PC-9 (cell line): ENCODE results near the gene GART. TPM values are rescaled to one million over a fixed set of nuclear protein-coding genes. Genes with fewer than 3 reads are reported as not detected.
A peak's percentile ranks its signal among the peaks of the same experiment; 100 is the strongest.

Experiments used
- BruUV-seq: library from RNA; stranded (reverse); fragments of 400-500 nt; replicated peaks from 2 replicates; lab custom pipeline; 2021; lab: Mats Ljungman, UMichigan
- CTCF ChIA-PET: fragments of 300-600 bp; sonication (Branson Sonifier 250); formaldehyde crosslinking; loops from one replicate; lab custom pipeline; 2022; ENCODE audit warnings: antibody characterized with exemption; lab: Charles Lee
- POLR2A ChIA-PET: fragments of 300-600 bp; sonication (Branson Sonifier 250); formaldehyde crosslinking; loops from one replicate; lab custom pipeline; 2022; ENCODE audit warnings: antibody characterized with exemption; ENCODE audit not compliant: unreplicated experiment; lab: Charles Lee
- DNase-seq, 2 experiments: peaks; one replicate each; pipeline versions ENCODE4 v3.0.0 to v3.0.0-alpha.2; 2015 to 2022; ENCODE audit warnings: mixed read lengths in 1 of 2
- H2AFZ ChIP-seq: fragments of 200-600 bp; sonication (generic); 2 replicates; pipeline ENCODE4 v1.8.1; 2017; ENCODE audit warnings: antibody characterized with exemption
- H3F3A ChIP-seq: fragments of 200-600 bp; sonication (generic); 2 replicates; pipeline ENCODE4 v1.8.1; 2017; ENCODE audit warnings: antibody characterized with exemption, mild to moderate bottlenecking, low read depth; ENCODE audit not compliant: insufficient read depth
- H3K27ac ChIP-seq: fragments of 200-600 bp; sonication (generic); 2 replicates; pipeline ENCODE4 v1.6.1; 2016; ENCODE audit warnings: mixed run types
- H3K27me3 ChIP-seq: fragments of 200-600 bp; sonication (generic); 2 replicates; pipeline ENCODE4 v1.6.1; 2016; ENCODE audit warnings: low read depth, mixed run types; ENCODE audit not compliant: insufficient read depth
- H3K36me3 ChIP-seq: fragments of 200-600 bp; sonication (generic); 2 replicates; pipeline ENCODE4 v1.6.1; 2016; ENCODE audit warnings: low read depth, mixed run types
- H3K4me1 ChIP-seq: fragments of 200-600 bp; sonication (generic); replicated peaks from 2 replicates; pipeline ENCODE4 v1.6.1; 2016; ENCODE audit warnings: mixed run types; ENCODE audit not compliant: insufficient read depth
- H3K4me2 ChIP-seq: fragments of 200-600 bp; sonication (generic); 2 replicates; pipeline ENCODE4 v1.6.1; 2017; ENCODE audit warnings: mixed run types
- H3K4me3 ChIP-seq: fragments of 200-600 bp; sonication (generic); 2 replicates; pipeline ENCODE4 v1.6.1; 2016; ENCODE audit warnings: mixed run types
- H3K79me2 ChIP-seq: fragments of 200-600 bp; sonication (generic); 2 replicates; pipeline ENCODE4 v1.6.1; 2017; ENCODE audit warnings: low read depth, mixed run types
- H3K9me2 ChIP-seq: fragments of 200-600 bp; sonication (generic); 2 replicates; pipeline ENCODE4 v1.8.1; 2017; ENCODE audit warnings: mild to moderate bottlenecking; ENCODE audit not compliant: insufficient read depth
- H3K9me3 ChIP-seq: fragments of 200-600 bp; sonication (generic); 2 replicates; pipeline ENCODE4 v1.8.1; 2016; ENCODE audit warnings: low read depth; ENCODE audit not compliant: insufficient read depth
- H4K20me1 ChIP-seq: fragments of 200-600 bp; sonication (generic); 2 replicates; pipeline ENCODE4 v1.8.1; 2017; ENCODE audit not compliant: insufficient read depth
- EZH2 ChIP-seq: fragments of 200-600 bp; sonication (generic); IDR thresholded peaks from 2 replicates; pipeline ENCODE4 v1.8.0; 2017; ENCODE audit warnings: antibody characterized with exemption, low read depth
- intact Hi-C: fragments of 100-400 bp; cut with micrococcal nuclease; formaldehyde crosslinking; loops from one replicate; pipeline ENCODE4 v1.10.0; 2022; ENCODE audit not compliant: unreplicated experiment
- total RNA-seq: library from RNA; stranded (reverse); gene quantifications from 2 replicates; pipeline ENCODE4 v1.2.3, GENCODE V29; 2021
- TF ChIP-seq, protein P1 (sequence below): fragments of 200-600 bp; sonication (generic); conservative IDR thresholded peaks from 2 replicates; pipeline ENCODE4 v1.6.1; 2017; ENCODE audit warnings: mixed run types, antibody characterized with exemption, mild to moderate bottlenecking, moderate library complexity

Gene GART
- total RNA-seq, 1 experiment from 2014 or later, result 121 TPM

DNA sequence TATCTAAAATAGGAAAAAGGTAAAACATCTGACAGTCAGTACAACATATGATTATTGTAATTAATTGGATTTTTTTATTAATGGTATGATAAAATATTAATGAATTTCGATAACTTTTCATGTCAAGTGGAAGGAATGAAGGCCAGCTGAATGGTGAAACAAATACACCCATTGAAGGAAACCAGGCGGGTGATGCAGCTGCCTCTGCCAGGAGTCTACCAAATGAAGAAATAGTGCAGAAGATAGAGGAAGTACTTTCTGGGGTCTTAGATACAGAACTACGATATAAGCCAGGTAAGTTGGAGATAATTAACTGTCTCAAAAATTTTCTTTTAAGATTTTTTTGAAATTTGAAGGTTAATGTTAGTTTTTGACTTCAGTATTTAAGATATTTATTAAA lies 4.2 kb upstream of the GART start:
- peaks cover 44% of the 10 kb centered on the region for H4K20me1 ChIP-seq
- no peaks in the 10 kb centered on the region for H3K27me3 ChIP-seq
- no peak overlapping the region for H2AFZ ChIP-seq
- peaks cover 89% of the 10 kb centered on the region for H3K79me2 ChIP-seq
- peaks cover 12% of the 10 kb centered on the region for H3F3A ChIP-seq
- POLR2A ChIA-PET, result no interaction called here
- no peak overlapping the region for H3K27ac ChIP-seq
- BruUV-seq, result no TSS peak
- no peaks in the 10 kb centered on the region for H3K9me2 ChIP-seq
- no peak overlapping the region for H3K4me3 ChIP-seq
- peaks cover 19% of the 10 kb centered on the region for H3K4me1 ChIP-seq
- peak overlapping the region; percentile 94 for H3K4me2 ChIP-seq
- no peak for TF ChIP-seq EZH2
- TF ChIP-seq, protein P1, sequence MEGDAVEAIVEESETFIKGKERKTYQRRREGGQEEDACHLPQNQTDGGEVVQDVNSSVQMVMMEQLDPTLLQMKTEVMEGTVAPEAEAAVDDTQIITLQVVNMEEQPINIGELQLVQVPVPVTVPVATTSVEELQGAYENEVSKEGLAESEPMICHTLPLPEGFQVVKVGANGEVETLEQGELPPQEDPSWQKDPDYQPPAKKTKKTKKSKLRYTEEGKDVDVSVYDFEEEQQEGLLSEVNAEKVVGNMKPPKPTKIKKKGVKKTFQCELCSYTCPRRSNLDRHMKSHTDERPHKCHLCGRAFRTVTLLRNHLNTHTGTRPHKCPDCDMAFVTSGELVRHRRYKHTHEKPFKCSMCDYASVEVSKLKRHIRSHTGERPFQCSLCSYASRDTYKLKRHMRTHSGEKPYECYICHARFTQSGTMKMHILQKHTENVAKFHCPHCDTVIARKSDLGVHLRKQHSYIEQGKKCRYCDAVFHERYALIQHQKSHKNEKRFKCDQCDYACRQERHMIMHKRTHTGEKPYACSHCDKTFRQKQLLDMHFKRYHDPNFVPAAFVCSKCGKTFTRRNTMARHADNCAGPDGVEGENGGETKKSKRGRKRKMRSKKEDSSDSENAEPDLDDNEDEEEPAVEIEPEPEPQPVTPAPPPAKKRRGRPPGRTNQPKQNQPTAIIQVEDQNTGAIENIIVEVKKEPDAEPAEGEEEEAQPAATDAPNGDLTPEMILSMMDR, result no peak
- DNase-seq, result no peak
- peaks cover 18% of the 10 kb centered on the region for H3K36me3 ChIP-seq
- CTCF ChIA-PET, result no interaction called here
- no peaks in the 10 kb centered on the region for H3K9me3 ChIP-seq
- intact Hi-C loops, result no loop called here

DNA sequence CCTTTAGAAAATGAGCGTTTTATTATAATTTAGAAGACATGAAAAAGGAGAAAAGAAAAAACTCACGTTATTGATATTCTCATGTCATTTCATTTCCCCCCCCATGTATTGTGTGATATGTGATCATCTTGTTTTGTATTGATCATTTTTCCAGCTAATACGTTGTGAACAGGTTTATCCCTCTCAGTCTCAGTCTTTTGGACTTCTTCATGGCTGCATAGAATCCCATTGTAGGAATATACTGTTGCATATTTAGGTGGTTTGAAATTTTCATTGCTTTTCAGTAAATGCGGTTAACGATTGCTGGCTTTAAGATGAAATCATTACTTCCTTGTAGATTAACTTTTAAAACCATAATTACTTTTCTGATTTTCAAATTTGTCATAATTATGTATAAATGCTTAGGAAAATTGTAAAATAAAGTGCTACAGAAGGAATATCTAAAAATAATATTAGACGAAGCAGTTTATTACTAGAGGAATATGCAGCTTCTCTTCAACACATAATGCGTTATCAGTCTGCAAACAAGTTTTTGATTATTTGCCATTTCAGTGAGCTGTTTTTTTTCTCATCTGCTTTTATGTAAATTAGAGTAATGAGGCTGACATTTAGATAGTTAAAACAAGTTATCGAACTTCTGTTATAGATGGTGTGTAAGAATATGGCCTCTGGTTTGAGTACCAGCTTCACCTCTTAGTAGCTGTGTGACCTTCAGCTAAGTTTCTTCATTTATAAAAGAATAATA lies 2.7 kb upstream of the GART start:
- DNase-seq, result no peak
- intact Hi-C loops, result loop anchor here (5.0 kb wide), 1 partner anchor 52 kb away; the partner anchor contains the start of gene DNAJC28
- Histone ChIP-seq H3K4me3 (peak overlapping the region; percentile 92), H3K27ac (no peak overlapping the region), H3K9me3 (no peaks in the 10 kb centered on the region), H2AFZ (no peak overlapping the region), H3K27me3 (no peaks in the 10 kb centered on the region), H3K79me2 (peaks cover 89% of the 10 kb centered on the region), H3K4me1 (peaks cover 31% of the 10 kb centered on the region), H3K9me2 (no peaks in the 10 kb centered on the region), H4K20me1 (peaks cover 44% of the 10 kb centered on the region), H3K4me2 (peak overlapping the region; percentile 94), H3F3A (peaks cover 18% of the 10 kb centered on the region), H3K36me3 (peaks cover 12% of the 10 kb centered on the region)
- ChIA-PET CTCF (interaction anchor here (0.6 kb wide), 1 partner anchor 20 kb away, joined by 9 read pairs; no protein-coding TSS in a partner anchor), POLR2A (no interaction called here)
- TF ChIP-seq, protein P1, result no peak
- TF ChIP-seq EZH2, result no peak
- BruUV-seq, result no TSS peak

DNA sequence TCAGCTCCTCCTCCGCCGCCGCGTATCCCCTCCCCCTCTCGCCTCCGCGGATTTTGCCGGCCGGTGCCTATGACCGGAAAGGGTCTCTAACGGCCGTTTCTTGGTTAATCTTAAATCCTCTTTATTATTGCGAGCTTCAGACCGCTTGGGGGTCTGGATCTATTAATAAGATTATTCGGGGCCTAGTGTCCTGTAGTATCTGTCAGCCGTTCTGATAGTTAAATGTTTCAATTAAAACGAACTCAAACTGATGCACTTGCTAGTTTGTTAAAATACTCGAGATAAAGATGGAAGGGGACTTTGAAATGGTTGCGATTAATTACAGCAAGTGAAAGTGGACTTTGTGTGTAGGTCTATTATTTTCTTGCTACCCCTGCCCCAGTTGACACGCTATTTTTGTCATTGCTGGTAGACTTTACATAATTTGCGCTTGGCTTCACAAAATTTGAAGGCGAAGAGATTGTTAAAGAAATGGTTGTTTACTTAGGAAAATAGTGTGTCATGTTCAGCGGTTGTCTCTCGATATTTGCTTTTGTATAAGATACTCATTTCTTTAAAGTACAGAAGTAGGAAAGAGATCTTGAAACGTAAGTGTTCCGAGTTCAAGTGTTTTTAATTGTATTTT lies 1.7 kb upstream of the GART start:
- no peaks in the 10 kb centered on the region for H3K27me3 ChIP-seq
- peaks cover 44% of the 10 kb centered on the region for H4K20me1 ChIP-seq
- H3K4me3 ChIP-seq, result peak overlapping the region; percentile 92
- peak overlapping the region; percentile 94 for H3K4me2 ChIP-seq
- BruUV-seq, result no TSS peak
- intact Hi-C loops, result loop anchor here (2.0 to 5.0 kb wide), 3 partner anchors 45 to 163 kb away; partner anchors contain the start of genes DNAJC28 and DONSON
- no peak for DNase-seq
- no peaks in the 10 kb centered on the region for H3K9me2 ChIP-seq
- ChIA-PET POLR2A (no interaction called here), CTCF (interaction anchor here (0.7 kb wide), 2 partner anchors 62 to 215 kb away, joined by 6 read pairs; no protein-coding TSS in a partner anchor)
- no peak overlapping the region for H2AFZ ChIP-seq
- H3K36me3 ChIP-seq, result peaks cover 8% of the 10 kb centered on the region
- no peaks in the 10 kb centered on the region for H3K9me3 ChIP-seq
- no peak for TF ChIP-seq EZH2
- TF ChIP-seq, protein P1, result no peak
- peaks cover 18% of the 10 kb centered on the region for H3F3A ChIP-seq
- peak overlapping the region; percentile 98 for H3K27ac ChIP-seq
- H3K79me2 ChIP-seq, result peaks cover 89% of the 10 kb centered on the region
- H3K4me1 ChIP-seq, result peaks cover 31% of the 10 kb centered on the region
